Measurements from ENCODE around the gene CHPT1.
"Not testable (repeated sequence)": the region's sequence is repeated elsewhere in the genome, so short reads cannot be mapped to it uniquely, and the experiment has no call there.

CHPT1 gene

GRCh38 chr12:101675555-101675954, 21.9 kb upstream of the CHPT1 start:
- H3K4me2 ChIP-seq (ENCODE audit: low read depth, low read length, poor library complexity, severe bottlenecking): no peak overlapping the region
- no peaks in the 10 kb centered on the region for H3K9me2 ChIP-seq (replicated peaks; ENCODE audit: insufficient read depth, low read length)
- TF ChIP-seq CTCF (IDR thresholded peaks at IDR 0.05; ENCODE audit: insufficient read depth, low read length, poor library complexity, severe bottlenecking) (no peak), EZH2phosphoT487 (conservative IDR thresholded peaks at IDR 0.05; ENCODE audit: low read length) (no peak)
- H3K79me2 ChIP-seq (ENCODE audit: insufficient read depth, low read length): no peaks in the 10 kb centered on the region
- no peaks in the 10 kb centered on the region for H3F3A ChIP-seq (ENCODE audit: insufficient read depth)
- H3K4me3 ChIP-seq (ENCODE audit: insufficient read depth, low read length, poor library complexity, severe bottlenecking): no peak overlapping the region
- H3K9ac ChIP-seq (ENCODE audit: low read length): no peak overlapping the region
- no peak overlapping the region for H2AFZ ChIP-seq (ENCODE audit: low read depth, low read length, severe bottlenecking)
- H3K9me3 ChIP-seq (ENCODE audit: insufficient read depth, low read length): no peaks in the 10 kb centered on the region
- no peaks in the 10 kb centered on the region for H4K20me1 ChIP-seq (ENCODE audit: low read depth, low read length)
- no peak overlapping the region for H3K27ac ChIP-seq (ENCODE audit: low read depth, low read length)
- no peaks in the 10 kb centered on the region for H3K36me3 ChIP-seq (ENCODE audit: low read length)
- H3K27me3 ChIP-seq (ENCODE audit: low read length): no peaks in the 10 kb centered on the region

GRCh38 chr12:101676497-101676896, 20.9 kb upstream of the CHPT1 start:
- H3K79me2 ChIP-seq (ENCODE audit: insufficient read depth, low read length); H3K4me2 ChIP-seq (ENCODE audit: low read depth, low read length, poor library complexity, severe bottlenecking); H3K4me3 ChIP-seq (ENCODE audit: insufficient read depth, low read length, poor library complexity, severe bottlenecking): not testable (repeated sequence)

GRCh38 chr12:101678081-101678480, 19.4 kb upstream of the CHPT1 start:
- Histone ChIP-seq H3K36me3 (ENCODE audit: low read length) (no peaks in the 10 kb centered on the region), H3K4me3 (ENCODE audit: insufficient read depth, low read length, poor library complexity, severe bottlenecking) (no peak overlapping the region), H3K9me2 (replicated peaks; ENCODE audit: insufficient read depth, low read length) (no peaks in the 10 kb centered on the region), H3K4me2 (ENCODE audit: low read depth, low read length, poor library complexity, severe bottlenecking) (no peak overlapping the region), H3K9me3 (ENCODE audit: insufficient read depth, low read length) (no peaks in the 10 kb centered on the region), H3K9ac (ENCODE audit: low read length) (no peak overlapping the region), H4K20me1 (ENCODE audit: low read depth, low read length) (no peaks in the 10 kb centered on the region), H2AFZ (ENCODE audit: low read depth, low read length, severe bottlenecking) (no peak overlapping the region), H3K27ac (ENCODE audit: low read depth, low read length) (no peak overlapping the region), H3K27me3 (ENCODE audit: low read length) (no peaks in the 10 kb centered on the region), H3F3A (ENCODE audit: insufficient read depth) (no peaks in the 10 kb centered on the region), H3K79me2 (ENCODE audit: insufficient read depth, low read length) (no peaks in the 10 kb centered on the region)
- no peak for TF ChIP-seq CTCF (IDR thresholded peaks at IDR 0.05; ENCODE audit: insufficient read depth, low read length, poor library complexity, severe bottlenecking)
- no peak for TF ChIP-seq EZH2phosphoT487 (conservative IDR thresholded peaks at IDR 0.05; ENCODE audit: low read length)

More at GRCh38 chr12:101676497-101676896, 20.9 kb upstream of the CHPT1 start:
- not testable (repeated sequence) for H3K36me3 ChIP-seq (ENCODE audit: low read length); H4K20me1 ChIP-seq (ENCODE audit: low read depth, low read length); H3K9ac ChIP-seq (ENCODE audit: low read length); H3F3A ChIP-seq (ENCODE audit: insufficient read depth); H2AFZ ChIP-seq (ENCODE audit: low read depth, low read length, severe bottlenecking); H3K27me3 ChIP-seq (ENCODE audit: low read length); H3K27ac ChIP-seq (ENCODE audit: low read depth, low read length); H3K9me2 ChIP-seq (replicated peaks; ENCODE audit: insufficient read depth, low read length); H3K9me3 ChIP-seq (ENCODE audit: insufficient read depth, low read length)

- Histone ChIP-seq H3K9ac (ENCODE audit: low read length) (no peak overlapping the region), H3K36me3 (ENCODE audit: low read length) (no peaks in the 10 kb centered on the region), H3K9me2 (replicated peaks; ENCODE audit: insufficient read depth, low read length) (no peaks in the 10 kb centered on the region), H3K79me2 (ENCODE audit: insufficient read depth, low read length) (no peaks in the 10 kb centered on the region), H3F3A (ENCODE audit: insufficient read depth) (no peaks in the 10 kb centered on the region), H3K27ac (ENCODE audit: low read depth, low read length) (no peak overlapping the region), H3K27me3 (ENCODE audit: low read length) (no peaks in the 10 kb centered on the region), H2AFZ (ENCODE audit: low read depth, low read length, severe bottlenecking) (no peak overlapping the region), H3K4me2 (ENCODE audit: low read depth, low read length, poor library complexity, severe bottlenecking) (no peak overlapping the region), H4K20me1 (ENCODE audit: low read depth, low read length) (no peaks in the 10 kb centered on the region), H3K9me3 (ENCODE audit: insufficient read depth, low read length) (no peaks in the 10 kb centered on the region), H3K4me3 (ENCODE audit: insufficient read depth, low read length, poor library complexity, severe bottlenecking) (no peak overlapping the region)
- no peak for TF ChIP-seq EZH2phosphoT487 (conservative IDR thresholded peaks at IDR 0.05; ENCODE audit: low read length)
These were observed 17.2 kb upstream of the CHPT1 start for GRCh38 chr12:101680240-101680639.

Data from SU-DHL-6 (cell line).